Sigmoid colon (tissue), 4 donors: Measurements from ENCODE around the gene CENPA.
"Not testable (repeated sequence)": the region's sequence is repeated elsewhere in the genome, so short reads cannot be mapped to it uniquely, and the experiment has no call there.

Source experiments
- CTCF ChIP-seq, 4 experiments: fragments of 450-650 bp in 3 of 4; fragments of 200-600 bp in 1 of 4; IDR thresholded peaks; one replicate each; pipeline ENCODE4 v1.5.1; 2016 to 2019; ENCODE audit warnings: antibody characterized with exemption in 4 of 4, mild to moderate bottlenecking in 3 of 4, moderate library complexity in 2 of 4
- EP300 ChIP-seq, 4 donors: sonication (generic); formaldehyde crosslinking; IDR thresholded peaks; one replicate each; pipeline ENCODE4 v1.6.1; 2017; ENCODE audit warnings: antibody characterized with exemption in 4 of 4
- POLR2A ChIP-seq, 2 donors: fragments of 450-650 bp; IDR thresholded peaks; one replicate each; pipeline ENCODE4 v1.6.1; 2016; ENCODE audit warnings: antibody characterized with exemption in 2 of 2, mild to moderate bottlenecking in 2 of 2, moderate library complexity in 2 of 2
- POLR2AphosphoS5 ChIP-seq, 4 donors: sonication (generic); formaldehyde crosslinking; IDR thresholded peaks; one replicate each; pipeline ENCODE4 v1.6.1; 2017; ENCODE audit warnings: antibody characterized with exemption in 4 of 4

- TF ChIP-seq CTCF, POLR2A, POLR2AphosphoS5, EP300 (IDR thresholded peaks at IDR 0.05): not testable (repeated sequence)
These were observed 35.4 kb upstream of the CENPA start for GRCh38 chr2:26750467-26750866.
